IMR-90 (cell line): Measurements from ENCODE around the gene LCK. TPM values are rescaled to one million over a fixed set of nuclear protein-coding genes. Genes with fewer than 3 reads are reported as not detected.

Source experiments
- ATAC-seq: fragments of 200-7000 bp; cut with Tn5 transposase; 2 replicates; pipeline ENCODE4 v1.9.1; 2020; ENCODE audit warnings: low read depth, mild to moderate bottlenecking, moderate library complexity
- BruUV-seq: library from RNA; stranded (reverse); fragments of 400-500 nt; replicated peaks from 2 replicates; lab custom pipeline; 2021; lab: Mats Ljungman, UMichigan
- CTCF ChIA-PET: fragments of 300-600 bp; formaldehyde crosslinking; extraction: SDS; loops from one replicate; lab custom pipeline; 2021; ENCODE audit warnings: antibody characterized with exemption; lab: Yijun Ruan, JAX
- POLR2A ChIA-PET: fragments of 300-600 bp; sonication (Branson Sonifier 250); formaldehyde crosslinking; loops from one replicate; lab custom pipeline; 2022; ENCODE audit warnings: antibody characterized with exemption; ENCODE audit not compliant: unreplicated experiment; lab: Charles Lee
- DNase-seq: peaks from one replicate; pipeline ENCODE4 v3.0.0; 2013
- H2AFZ ChIP-seq: replicated peaks from 2 replicates; pipeline ENCODE3; 2013; ENCODE audit warnings: low read length, mild to moderate bottlenecking; ENCODE audit not compliant: poor library complexity
- H2AK5ac ChIP-seq: 2 replicates; pipeline ENCODE4 v1.6.1; 2013; ENCODE audit warnings: low read depth, low read length, inconsistent platforms
- H2AK9ac ChIP-seq: replicated peaks from 2 replicates; pipeline ENCODE3; 2013; ENCODE audit warnings: mild to moderate bottlenecking, low read depth, low read length, moderate library complexity; ENCODE audit not compliant: poor library complexity
- H2BK120ac ChIP-seq: 2 replicates; pipeline ENCODE4 v1.6.1; 2013; ENCODE audit warnings: low read depth, low read length, inconsistent platforms
- H2BK15ac ChIP-seq: 3 replicates; pipeline ENCODE4 v1.6.1; 2013; ENCODE audit warnings: low read depth, low read length, inconsistent platforms
- H2BK20ac ChIP-seq: 2 replicates; pipeline ENCODE4 v1.6.1; 2013; ENCODE audit warnings: low read depth, mild to moderate bottlenecking, inconsistent platforms, low read length, moderate library complexity
- H2BK5ac ChIP-seq: 2 replicates; pipeline ENCODE4 v1.6.1; 2013; ENCODE audit warnings: mild to moderate bottlenecking, low read depth, low read length, inconsistent platforms; ENCODE audit not compliant: poor library complexity, severe bottlenecking
- H3K14ac ChIP-seq: replicated peaks from 2 replicates; pipeline ENCODE4 v1.6.1; 2013; ENCODE audit warnings: low read depth, low read length, inconsistent platforms
- H3K18ac ChIP-seq: 2 replicates; pipeline ENCODE4 v1.6.1; 2013; ENCODE audit warnings: low read depth, low read length, control low read depth
- H3K23ac ChIP-seq: 2 replicates; pipeline ENCODE4 v1.6.1; 2013; ENCODE audit warnings: low read depth, low read length, inconsistent platforms
- H3K27ac ChIP-seq: 2 replicates; pipeline ENCODE4 v1.5.1; 2013; ENCODE audit warnings: mild to moderate bottlenecking, control low read depth, low read length; ENCODE audit not compliant: insufficient read depth
- H3K27me3 ChIP-seq: 2 replicates; pipeline ENCODE4 v1.6.1; 2013; ENCODE audit warnings: low read length; ENCODE audit not compliant: control insufficient read depth, insufficient read depth
- H3K36me3 ChIP-seq: 2 replicates; pipeline ENCODE4 v1.6.1; 2013; ENCODE audit warnings: low read length, mixed read lengths; ENCODE audit not compliant: control insufficient read depth, insufficient read depth
- H3K4ac ChIP-seq: 2 replicates; pipeline ENCODE4 v1.6.1; 2013; ENCODE audit warnings: low read depth, low read length, inconsistent platforms
- H3K4me1 ChIP-seq: 2 replicates; pipeline ENCODE4 v1.6.1; 2013; ENCODE audit warnings: low read length, mixed read lengths; ENCODE audit not compliant: control insufficient read depth, insufficient read depth
- H3K4me2 ChIP-seq: 2 replicates; pipeline ENCODE4 v1.6.1; 2013; ENCODE audit warnings: low read depth, mild to moderate bottlenecking, control low read depth, low read length, moderate library complexity
- H3K4me3 ChIP-seq: 2 replicates; pipeline ENCODE4 v1.5.1; 2013; ENCODE audit warnings: low read depth, mild to moderate bottlenecking, control low read depth, low read length, moderate library complexity; ENCODE audit not compliant: insufficient read depth
- H3K56ac ChIP-seq: 2 replicates; pipeline ENCODE4 v1.6.1; 2013; ENCODE audit warnings: low read length, inconsistent platforms; ENCODE audit not compliant: insufficient read depth; ENCODE audit errors: extremely low read depth
- H3K79me1 ChIP-seq, 2 experiments: 2 replicates each; pipeline ENCODE4 v1.6.1; 2013; ENCODE audit warnings: low read length in 2 of 2, inconsistent platforms in 1 of 2, low read depth in 1 of 2
- H3K9ac ChIP-seq: 2 replicates; pipeline ENCODE4 v1.6.1; 2013; ENCODE audit warnings: low read depth, low read length, control low read depth
- H3K9me1 ChIP-seq: 2 replicates; pipeline ENCODE4 v1.6.1; 2013; ENCODE audit warnings: low read length, inconsistent platforms; ENCODE audit not compliant: insufficient read depth
- H3K9me3 ChIP-seq: 2 replicates; pipeline ENCODE4 v1.6.1; 2013; ENCODE audit warnings: low read length; ENCODE audit not compliant: control insufficient read depth, insufficient read depth
- H4K20me1 ChIP-seq: 2 replicates; pipeline ENCODE4 v1.6.1; 2013; ENCODE audit warnings: low read length, inconsistent platforms; ENCODE audit not compliant: insufficient read depth
- H4K5ac ChIP-seq: 2 replicates; pipeline ENCODE4 v1.6.1; 2013; ENCODE audit warnings: mild to moderate bottlenecking, low read depth, low read length, control low read depth
- H4K8ac ChIP-seq, 2 experiments: 2 replicates each; pipeline ENCODE4 v1.6.1; 2013; ENCODE audit warnings: low read depth in 2 of 2, low read length in 2 of 2, control low read depth in 1 of 2, inconsistent platforms in 1 of 2
- H4K91ac ChIP-seq: 2 replicates; pipeline ENCODE4 v1.6.1; 2013; ENCODE audit warnings: low read depth, low read length, inconsistent platforms; ENCODE audit not compliant: insufficient read depth
- POLR2A ChIP-seq: IDR thresholded peaks from 2 replicates; pipeline ENCODE4 v1.6.1; 2012; ENCODE audit warnings: mild to moderate bottlenecking, low read depth, low read length
- RCOR1 ChIP-seq: IDR thresholded peaks from 2 replicates; pipeline ENCODE4 v1.6.1; 2012; ENCODE audit warnings: mild to moderate bottlenecking, low read length, improper control_type of control experiment; ENCODE audit not compliant: insufficient replicate concordance
- WGBS, 2 experiments: methylation state at CpG; one replicate each; pipeline versions ENCODE4 v1.1.5 to v1.1.7; 2013; ENCODE audit warnings: missing lambda C conversion rate in 2 of 2; ENCODE audit not compliant: insufficient read length in 1 of 2; ENCODE audit errors: extremely low coverage in 2 of 2; 5-methylcytosine and 5-hydroxymethylcytosine counted together
- dilution Hi-C: fragments of 300-500 bp; cut with HindIII; formaldehyde crosslinking; loops from one replicate; pipeline ENCODE4 v1.14.3; 2018; ENCODE audit warnings: low sequenced_read_pairs; ENCODE audit not compliant: unreplicated experiment
- in situ Hi-C: fragments of 300-500 bp; cut with MboI; formaldehyde crosslinking; loops from 3 replicates; pipeline ENCODE4 v1.14.3; 2019; ENCODE audit warnings: low sequenced_read_pairs, inconsistent platforms, mixed read lengths
- intact Hi-C: fragments of 100-400 bp; cut with micrococcal nuclease; formaldehyde crosslinking; loops from 2 replicates; pipeline ENCODE4 v1.10.0; 2022
- polyA plus RNA-seq, 3 experiments: library from polyadenylated mRNA; depleted of rRNA; stranded (reverse); fragments of >200 nt; gene quantifications; 2 replicates each; pipeline ENCODE4 v1.2.3, GENCODE V29; 2012; ENCODE audit warnings: low replicate concordance in 1 of 3
- total RNA-seq: library from RNA; depleted of rRNA; stranded (reverse); fragments of >200 nt; gene quantifications from 2 replicates; pipeline ENCODE4 v1.2.3, GENCODE V29; 2012

LCK gene
- total and polyA plus RNA-seq, 2 of the 4 experiments (the other 2 are of a cell fraction): not detected

DNA sequence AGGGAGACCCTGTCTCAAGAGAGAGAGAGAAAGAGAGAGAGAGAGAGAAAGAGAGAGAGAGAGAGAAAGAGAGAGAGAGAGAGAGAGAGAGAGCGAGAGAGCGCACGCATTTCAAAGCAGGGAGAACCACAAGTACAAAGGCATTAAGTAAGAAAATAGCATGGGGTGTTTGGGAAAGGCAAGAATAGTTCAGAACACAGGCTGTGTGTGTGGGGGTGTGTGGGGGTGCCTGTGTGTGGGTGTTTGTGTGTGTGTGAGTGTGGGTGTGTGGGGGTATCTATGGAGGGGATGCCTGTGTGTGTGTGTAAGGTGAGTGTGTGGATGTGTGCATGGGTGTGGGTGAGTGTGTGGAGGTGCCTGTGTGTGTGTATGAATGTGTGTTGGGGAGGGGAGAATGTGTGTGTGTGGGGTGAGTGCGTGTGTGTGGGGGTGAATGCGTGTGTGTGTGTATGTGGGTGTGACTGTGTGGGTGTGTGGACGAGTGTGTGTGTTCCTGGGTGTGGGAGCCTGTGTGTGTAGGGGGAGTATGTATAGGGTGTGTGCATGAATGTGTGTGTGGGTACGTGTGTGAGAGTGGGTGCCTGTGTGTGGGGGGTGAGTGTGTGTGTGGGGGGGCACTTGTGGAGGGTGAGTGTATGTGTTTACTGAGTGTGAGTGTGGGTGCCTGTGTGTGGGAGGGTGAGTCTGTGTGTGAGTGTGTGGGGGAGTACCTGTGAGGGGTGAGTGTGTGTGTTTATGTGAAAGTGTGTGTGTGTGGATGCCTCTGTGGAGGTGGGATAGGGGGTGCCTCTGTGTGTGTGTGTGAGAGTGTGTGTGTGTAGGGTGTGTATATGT, 21.7 kb downstream of the LCK start:
- Histone ChIP-seq H3K56ac (no peak overlapping the region), H2BK5ac (peak overlapping the region; percentile 46), H3K14ac (peak overlapping the region; percentile 66; the same call in 1 of the 2 replicates), H2AK9ac (peak overlapping the region; percentile 81), H4K8ac (peak overlapping the region; percentile 22 to 52; a peak in 3 of 4 replicates), H4K91ac (peak overlapping the region; percentile 61; the same call in 1 of the 2 replicates), H3K27ac (no peak overlapping the region), H2BK120ac (peak overlapping the region; percentile 51), H3K4me3 (no peak overlapping the region), H3K9me1 (0 out of 2 replicates have a peak, but pooled peaks cover 7% of the 10 kb centered on the region), H3K36me3 (no peaks in the 10 kb centered on the region), H3K4me1 (peaks cover 9% of the 10 kb centered on the region; the same call in 1 of the 2 replicates), H3K79me1 (no peaks in the 10 kb centered on the region), H3K23ac (no peak overlapping the region; the same call in 1 of the 2 replicates), H2BK20ac (peak overlapping the region; percentile 28), H3K4me2 (no peak overlapping the region), H3K27me3 (peaks cover 18% of the 10 kb centered on the region), H3K9ac (no peak overlapping the region), H4K20me1 (no peaks in the 10 kb centered on the region), H3K4ac (peak overlapping the region; percentile 62), H2AK5ac (peak overlapping the region; percentile 90), H3K18ac (no peak overlapping the region; the same call in 1 of the 2 replicates), H3K9me3 (no peaks in the 10 kb centered on the region), H2AFZ (peak overlapping the region; percentile 5), H4K5ac (no peak overlapping the region; the same call in 1 of the 2 replicates), H2BK15ac (peak overlapping the region; percentile 84; the same call in 1 of the 3 replicates)
- DNase-seq (no peak), ATAC-seq (no peak)
- 67% methylated on average over 7 of the region's 7 CpGs; no CpG with 5 or more reads in 1 of the 2 experiments for WGBS, 2 experiments
- intact Hi-C loops (loop anchor here (2.0 kb wide), 1 partner anchor 20 kb away; the partner anchor contains the start of gene HDAC1), in situ Hi-C loops (no loop called here), dilution Hi-C loops (no loop called here)
- CTCF ChIA-PET: interaction anchor here (0.6 kb wide), 1 partner anchor 466 kb away, joined by 8 read pairs; no protein-coding TSS in a partner anchor
- no TSS peak for BruUV-seq
- TF ChIP-seq POLR2A (no peak), RCOR1 (no peak)
- POLR2A ChIA-PET: no interaction called here
